GM04503 (cell line): ENCODE measurements around the gene SHC3.
A peak's percentile ranks its signal among the peaks of the same experiment; 100 is the strongest.

Experiments used
- DNase-seq: peaks from one replicate; pipeline ENCODE4 v3.0.0-alpha.2; 2012; ENCODE audit warnings: low read depth

The SHC3 gene

DNA sequence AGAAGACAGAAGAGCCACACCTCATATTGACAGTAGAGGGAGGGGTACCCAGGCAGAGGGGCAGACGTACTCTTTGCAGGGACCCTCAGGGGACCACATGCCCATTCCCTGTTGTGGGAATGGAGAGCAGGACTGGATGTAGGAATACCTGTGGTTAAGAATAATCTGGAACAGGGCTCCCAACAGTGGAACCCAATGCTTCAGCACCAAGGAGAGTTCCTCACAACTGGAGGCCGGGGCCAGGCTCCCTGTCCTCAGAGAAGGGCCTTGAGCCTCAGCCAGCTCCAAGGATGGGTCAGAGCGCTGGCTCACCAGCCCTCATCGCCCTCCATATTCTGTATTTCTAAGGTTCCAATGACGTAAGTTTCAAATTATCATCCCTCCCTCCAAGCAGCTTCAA, 7.4 kb upstream of the SHC3 start:
- no peak for DNase-seq

DNA sequence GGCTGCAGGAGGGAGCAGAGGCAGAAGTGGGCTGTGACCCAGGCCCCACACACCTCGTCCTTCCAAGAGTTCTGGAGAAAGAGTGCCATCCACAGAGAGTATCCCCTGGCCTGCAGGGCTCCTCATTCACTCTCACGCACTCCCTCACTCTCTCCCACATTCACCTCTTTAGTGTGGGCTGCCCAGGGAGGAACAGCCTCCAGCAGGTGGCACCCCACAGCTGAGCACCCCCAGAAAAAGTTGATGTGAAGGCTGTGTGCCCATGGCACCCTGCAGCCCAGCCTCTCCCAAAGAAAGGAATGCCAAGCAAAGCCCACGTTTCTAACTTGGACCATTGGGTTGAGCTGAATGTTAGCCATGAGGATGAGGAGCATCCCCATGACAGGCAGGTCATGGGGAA, 4.5 kb upstream of the SHC3 start:
- no peak for DNase-seq

DNA sequence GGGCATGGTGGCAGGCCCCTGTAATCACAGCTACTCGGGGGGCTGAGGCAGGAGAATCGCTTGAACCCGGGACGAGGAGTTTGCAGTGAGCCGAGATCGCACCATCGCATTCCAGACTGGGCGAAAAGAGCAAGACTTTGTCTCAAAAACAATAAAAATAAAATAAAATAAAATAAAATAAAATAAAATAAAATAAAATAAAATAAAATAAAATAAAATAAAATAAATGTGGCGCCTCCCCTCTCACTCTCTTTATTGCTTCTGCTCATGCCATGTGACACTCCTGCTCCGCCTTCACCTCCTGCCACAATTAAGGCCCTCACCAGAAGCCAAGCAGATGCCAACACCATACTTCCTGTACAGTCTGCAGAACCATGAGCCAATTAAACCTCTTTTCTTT, 3.8 kb upstream of the SHC3 start:
- DNase-seq = no peak

DNA sequence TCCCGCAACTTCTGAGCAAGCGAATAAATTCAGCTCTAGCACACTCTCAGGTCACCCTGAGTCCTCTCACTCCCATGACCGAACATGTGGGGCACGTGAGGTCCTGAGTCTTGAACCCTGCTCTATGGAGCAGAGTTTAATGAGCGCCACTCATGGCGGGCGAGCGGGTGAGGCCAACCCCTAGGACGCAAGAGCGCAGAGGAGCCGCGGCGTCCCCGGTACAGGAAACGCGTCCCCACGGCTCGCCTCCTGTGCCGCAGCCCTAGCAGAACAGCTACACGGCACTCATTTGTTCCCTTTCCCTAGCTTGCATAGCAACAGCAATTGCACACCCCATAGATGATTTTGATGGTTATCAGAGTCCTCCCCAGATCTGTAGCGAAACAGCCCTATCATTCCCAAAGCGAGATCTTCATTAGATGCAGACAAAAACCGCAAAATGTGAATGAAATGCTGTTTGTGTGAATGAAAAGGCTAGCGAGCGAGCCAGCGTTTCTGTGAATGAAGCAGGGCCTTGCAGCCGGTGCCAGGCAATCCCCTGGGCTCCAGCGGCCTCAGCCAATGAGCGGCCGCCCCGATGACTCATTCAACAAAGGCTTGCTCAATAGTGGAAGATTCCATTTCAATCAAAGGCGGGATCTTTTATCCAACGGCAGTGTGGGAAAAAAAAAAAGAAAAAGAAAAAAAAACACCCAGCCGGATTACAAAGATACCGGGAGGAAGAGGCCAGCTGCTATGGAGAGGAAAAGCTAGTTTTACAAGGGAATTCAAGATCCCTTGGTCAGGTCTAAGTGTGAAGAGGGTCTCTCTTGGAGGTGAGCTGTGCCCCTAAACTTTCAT, 1.5 kb upstream of the SHC3 start:
- peak; percentile 83 for DNase-seq

DNA sequence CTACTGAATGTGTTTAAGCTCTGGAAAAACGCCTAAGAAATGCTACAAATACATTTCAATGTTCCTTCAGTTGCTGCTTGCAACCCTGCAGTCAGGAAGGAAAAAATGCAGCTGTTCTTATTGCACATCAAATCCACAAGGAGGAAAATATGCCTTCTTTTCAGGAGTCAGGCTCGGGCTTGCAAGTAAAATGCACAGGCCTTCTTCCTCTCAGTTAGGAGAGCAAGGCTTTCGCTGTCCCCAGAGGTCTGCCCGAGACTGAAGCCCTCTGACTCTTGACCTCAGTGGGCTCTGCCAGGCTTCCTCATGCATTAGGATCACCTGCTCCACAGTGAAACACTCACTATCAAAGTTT, 899 bp upstream of the SHC3 start:
- no peak for DNase-seq

DNA sequence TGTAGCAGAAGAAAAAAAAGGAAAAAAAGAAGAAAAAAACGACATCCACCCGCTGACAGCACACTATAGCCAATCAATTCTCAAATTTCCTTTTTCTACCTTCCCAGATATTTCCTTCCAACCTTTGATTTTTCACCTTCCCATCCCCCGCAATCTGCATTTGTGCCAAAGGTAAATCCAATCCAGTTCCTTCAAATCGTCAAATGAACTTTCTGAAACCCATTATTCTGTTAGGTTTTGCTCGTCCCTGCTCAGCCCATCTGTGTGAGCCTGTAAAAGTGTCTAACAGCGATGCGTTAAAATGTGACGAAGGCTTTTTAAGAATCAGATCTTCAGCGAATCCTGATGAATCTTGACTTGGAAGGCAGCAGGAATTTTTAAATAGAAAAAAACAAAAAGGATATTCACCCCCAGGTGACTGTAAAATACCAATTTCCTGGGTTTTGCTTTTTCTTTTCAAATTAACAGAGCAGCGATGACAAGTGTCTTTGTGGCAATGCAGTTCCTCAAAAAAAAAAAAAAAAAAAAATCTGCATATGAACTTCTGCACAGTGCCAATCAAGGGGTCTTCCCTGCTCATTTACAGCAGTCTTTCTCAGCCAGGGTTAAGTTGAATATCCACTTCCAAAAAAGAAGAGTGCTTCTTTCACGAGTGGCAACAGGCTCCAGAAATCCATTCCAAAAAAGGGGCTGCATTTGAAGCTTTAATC, 367 bp upstream of the SHC3 start:
- DNase-seq = no peak

DNA sequence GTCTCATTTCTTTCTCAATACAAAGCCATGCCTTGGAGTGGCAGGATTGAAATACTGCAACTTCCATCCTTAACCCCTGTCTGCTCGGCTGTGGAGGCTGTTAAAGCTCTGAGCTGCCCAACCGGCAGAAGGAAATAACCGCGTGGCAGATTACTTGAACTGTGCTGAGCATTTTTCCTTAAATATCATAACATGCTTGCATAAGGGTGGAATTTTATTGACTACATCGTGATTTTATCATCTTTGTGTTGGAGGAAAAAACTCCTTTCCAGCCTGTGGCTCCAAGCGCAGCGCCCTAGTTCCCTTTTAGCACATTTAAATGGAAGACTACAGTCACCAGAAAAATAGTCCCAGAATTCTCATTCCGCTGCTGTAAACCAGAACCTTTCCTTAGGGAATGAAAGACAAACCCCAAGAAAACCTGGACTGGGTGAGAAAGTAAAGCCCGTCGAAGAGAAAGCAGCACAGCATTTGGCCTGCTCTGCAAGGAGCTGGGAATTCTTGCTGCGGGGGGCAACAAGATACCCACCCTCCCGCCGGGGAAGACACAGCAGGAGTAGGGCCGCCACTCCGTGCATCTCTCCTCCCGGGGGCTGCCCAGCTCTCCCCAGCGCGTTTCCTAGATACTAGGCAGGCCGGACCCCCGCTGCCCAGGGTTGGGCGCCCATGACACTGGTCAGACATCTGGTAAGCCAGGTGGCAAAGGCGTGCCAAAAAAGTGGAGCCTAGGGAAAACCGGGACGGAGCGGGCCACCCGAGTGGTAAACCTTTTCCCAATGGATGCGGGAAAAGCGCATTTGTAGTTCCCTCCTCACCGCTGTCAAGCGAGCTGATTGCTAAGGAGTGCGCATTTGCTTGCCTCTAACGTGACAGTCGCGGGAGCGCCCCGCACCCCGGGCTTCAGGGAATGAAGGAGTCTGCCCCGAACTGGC, 1.3 kb downstream of the SHC3 start:
- no peak for DNase-seq

DNA sequence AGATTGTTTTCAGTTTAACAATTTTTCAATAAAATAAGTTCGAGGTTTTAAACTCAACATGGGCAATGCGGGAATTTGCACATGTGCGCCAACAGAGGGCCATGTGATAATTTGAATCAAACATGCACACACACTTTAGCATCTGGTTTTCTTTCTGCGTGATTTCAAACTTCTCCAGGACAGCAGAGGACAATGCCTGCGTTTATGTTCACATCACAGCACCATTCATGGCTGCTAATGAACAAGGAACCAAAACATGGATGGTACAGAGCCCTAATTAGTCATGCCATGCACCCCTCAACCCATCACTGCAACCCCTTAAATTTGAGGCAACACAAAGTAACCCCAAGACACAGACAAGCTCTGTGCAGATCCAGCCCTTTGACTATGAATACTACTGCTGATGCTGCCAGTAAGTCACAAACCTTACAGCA, 2.8 kb downstream of the SHC3 start:
- DNase-seq = no peak

DNA sequence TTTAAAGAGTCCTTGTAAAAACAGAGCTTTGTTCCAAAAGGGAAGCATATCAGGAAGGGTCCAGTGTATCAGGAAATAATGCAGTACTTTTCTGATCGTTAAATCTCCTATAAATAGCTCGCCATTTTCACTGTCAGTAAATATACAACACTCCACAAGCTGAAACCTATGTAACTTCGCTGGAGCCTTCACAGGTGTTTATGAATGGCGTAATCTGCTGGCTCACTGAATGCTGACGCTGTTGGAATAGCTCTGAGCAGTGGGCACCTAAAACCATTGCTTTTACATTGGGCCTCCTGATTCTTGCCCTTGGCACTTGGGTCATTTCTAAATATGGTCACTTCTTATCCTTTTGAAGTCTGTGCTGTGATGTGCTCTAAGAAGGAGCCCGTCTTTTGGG, 4.3 kb downstream of the SHC3 start:
- no peak for DNase-seq

DNA sequence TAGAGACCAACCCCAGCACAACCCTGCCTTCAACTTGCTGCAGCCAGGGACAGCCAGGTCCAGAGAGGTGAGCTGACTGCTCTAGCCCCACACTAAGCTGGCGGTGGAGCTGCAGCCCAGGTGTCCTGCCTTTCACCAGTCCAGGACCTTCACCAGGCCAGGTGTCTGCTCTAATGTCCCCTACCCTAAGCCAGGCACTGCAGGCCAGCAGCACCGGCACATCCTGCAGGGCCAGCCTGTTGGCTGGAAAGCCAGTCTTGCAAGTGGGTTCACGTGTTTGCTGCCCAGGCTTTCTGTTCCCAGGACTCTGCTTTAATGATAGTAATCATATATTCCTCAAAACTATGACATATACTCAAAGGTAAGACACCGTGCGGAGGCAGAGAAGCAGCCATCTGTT, 5.5 kb downstream of the SHC3 start:
- DNase-seq = no peak

DNA sequence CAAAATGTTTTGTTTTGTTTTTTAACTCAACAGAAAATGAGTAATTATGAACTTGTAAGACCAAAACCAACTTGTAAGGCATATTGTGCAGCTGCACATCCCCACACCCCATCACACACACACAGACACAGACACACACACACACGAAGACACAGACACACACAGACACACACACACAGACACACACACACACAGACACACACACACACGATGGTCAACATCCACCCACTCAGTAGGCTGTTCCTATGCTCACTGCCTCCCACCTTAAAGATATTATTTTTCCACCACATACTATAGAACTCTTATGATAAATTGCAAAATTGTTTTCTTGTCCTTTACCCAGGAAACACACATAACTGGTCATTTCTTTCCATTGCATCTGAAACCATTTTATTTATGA, 6.2 kb downstream of the SHC3 start:
- no peak for DNase-seq

DNA sequence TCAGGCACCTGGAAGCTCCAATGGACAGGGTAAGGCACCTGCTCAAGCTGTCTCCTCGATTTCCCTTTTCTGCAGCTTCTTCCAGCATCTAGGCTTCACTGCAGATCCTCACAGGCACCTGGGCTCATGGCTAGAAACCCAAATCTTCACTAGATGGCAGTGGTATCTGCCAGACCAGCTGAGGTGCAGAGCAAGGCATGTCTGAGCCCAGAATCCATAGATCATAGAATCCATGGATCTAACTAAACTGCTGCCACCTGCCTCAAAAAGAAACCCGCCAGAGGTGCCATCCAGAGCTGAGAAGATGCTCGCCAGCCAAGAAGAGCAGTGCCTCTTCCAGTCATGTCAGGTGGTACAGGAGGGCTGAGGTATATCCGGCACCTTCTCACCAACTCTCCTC, 6.9 kb downstream of the SHC3 start:
- DNase-seq = no peak

DNA sequence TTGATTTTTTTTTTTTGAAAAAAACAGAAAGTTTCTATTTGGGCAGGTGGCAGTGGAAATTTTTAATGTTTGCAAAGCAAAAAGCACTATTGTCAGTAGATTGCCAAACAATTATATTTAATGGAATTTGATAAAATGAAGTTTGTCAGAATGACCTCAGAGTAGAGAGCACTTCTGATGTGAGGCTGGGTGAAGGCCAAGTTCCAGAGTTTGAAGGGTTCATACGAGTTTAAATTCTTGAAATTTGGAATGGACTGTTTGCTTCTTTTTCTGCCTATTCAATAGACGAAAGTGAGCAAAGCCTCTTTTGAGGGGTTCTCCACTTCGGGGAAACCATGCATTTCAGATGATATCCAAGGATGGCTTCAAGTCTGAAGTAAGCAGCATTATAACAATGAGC, 7.4 kb downstream of the SHC3 start:
- no peak for DNase-seq

DNA sequence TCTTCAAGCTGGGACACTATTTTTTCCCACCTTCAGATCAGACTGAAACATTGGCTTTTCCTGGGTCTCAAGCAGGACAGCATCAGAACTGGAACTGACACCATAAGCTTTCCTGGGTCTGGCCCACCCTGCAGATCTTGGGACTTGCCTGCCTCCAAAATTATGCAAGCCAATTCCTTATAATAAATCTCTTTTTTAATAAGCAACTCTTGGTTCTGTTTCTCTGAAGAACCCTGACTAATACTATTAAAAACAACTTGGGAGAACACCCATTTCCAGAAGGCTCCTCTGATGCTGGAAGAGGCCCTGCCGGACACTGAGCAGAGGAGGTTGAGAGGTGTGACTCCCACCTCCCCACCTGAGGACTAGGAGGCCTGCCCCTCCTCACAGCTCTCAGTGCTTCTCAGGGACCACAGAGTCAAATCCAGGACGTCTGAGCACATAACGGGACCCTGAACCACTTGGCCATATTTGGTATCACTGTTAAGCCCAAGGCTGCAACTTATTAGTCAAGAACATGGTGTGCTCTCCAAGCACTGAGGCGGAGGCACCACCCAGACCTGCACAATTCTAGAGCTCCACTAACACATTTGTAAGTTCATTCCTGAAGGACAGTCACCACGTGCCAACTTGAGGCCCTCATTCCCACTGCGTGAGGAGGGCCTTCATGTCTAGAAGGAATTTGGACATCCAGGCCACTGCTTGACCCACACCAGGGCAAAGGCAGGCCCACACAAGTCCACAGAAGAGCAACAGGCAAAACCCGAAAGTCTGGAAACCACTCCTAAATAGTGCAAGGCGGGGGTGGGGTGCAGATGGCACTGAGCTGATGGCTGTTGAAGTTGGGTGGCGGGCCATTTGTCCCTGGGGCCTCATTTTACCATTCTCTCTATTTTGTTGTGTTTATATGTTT, 9.5 kb downstream of the SHC3 start:
- DNase-seq = no peak

DNA sequence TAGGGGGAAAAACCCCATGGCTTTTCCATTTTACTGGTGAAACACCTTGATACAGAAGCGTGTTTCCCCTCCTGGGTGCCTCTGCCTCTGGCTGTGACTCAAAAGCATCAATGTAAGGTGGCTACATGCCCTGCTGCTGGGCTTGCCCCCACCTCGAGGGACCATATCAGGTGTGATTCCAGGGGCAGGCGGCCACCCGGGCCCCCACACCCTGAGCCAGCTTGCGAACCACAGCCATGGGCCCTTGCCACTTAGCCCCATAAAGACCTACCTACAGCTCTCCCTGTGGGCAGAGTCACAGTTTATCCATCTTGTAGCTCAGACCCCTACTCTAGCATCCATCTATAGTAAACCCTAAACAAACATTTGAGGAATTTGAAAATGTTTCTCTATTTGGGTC, 10.8 kb downstream of the SHC3 start:
- no peak for DNase-seq

DNA sequence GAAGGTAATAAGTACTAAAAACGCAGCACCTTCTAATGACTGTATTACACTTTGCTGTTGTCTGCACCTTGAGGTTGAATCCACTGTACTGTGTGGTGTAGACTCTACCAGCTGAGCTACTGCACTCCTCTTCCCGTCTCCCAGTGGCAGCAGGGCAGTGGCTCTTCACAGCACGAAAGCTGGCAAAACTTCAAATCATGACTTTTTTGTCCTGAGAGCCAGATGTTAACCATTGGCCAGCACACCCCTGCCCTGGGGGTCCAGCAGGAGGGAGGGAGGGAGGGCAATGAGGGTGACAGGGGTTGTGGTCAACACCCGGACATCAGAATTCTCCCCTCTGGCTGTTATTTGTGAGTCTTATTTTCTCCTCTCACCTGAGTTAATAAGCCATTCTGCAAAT, 11.8 kb downstream of the SHC3 start:
- no peak for DNase-seq

DNA sequence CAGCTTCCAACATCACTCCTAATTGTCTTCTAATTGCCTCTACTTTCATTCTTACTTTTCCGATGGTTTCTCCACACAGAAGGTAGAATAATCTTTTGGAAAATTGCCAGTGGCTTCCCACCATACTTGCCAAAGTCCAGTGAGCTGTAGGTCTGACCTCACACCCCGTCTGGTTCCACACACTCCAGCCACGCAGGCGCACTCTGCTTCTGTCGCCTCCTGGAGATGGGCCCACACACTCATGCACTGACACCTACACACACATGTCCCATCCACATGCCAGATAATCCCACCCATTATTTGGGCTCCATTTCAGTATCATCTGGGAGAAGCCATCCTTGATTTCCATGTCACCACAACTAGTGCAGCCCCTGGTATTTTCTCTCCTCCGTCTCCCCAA, 12.7 kb downstream of the SHC3 start:
- DNase-seq = no peak

DNA sequence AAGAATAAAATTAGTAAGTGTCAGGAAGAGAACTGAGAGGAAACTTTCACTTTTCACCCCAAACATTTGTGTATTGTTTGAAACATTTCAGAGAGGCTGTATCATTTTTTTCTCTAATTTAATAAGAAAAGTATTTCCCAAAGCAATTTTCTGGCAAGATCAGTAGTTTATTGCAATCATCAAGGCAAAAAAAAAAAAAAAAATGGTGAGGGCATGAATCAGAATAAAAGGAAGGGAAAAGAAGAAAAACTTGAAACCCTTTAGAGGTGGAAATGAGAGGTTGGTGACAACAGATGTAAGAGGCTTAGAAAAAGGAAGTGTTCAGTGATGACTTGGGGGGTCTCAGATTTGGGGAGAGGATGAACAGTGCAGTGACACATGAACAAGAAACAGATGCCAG, 13.3 kb downstream of the SHC3 start:
- DNase-seq = no peak

DNA sequence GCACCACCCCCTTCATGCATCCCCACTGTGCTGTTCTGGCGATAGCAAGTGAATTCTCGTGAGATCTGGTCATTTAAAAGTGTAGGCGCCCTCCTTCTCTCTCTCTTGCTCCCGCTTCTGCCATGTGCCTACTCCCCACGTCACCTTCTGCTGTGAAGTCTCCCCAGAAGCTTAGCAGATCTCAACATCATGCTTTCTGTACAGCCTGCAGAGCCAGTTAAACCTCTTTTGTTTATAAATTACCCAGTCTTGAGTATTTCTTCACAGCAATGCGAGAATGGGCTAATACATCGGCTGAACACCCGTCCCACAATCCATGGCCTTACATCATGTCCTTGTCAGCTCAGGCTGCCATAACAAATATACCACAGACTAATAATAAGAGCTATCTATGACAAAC, 17.4 kb downstream of the SHC3 start:
- DNase-seq = no peak

DNA sequence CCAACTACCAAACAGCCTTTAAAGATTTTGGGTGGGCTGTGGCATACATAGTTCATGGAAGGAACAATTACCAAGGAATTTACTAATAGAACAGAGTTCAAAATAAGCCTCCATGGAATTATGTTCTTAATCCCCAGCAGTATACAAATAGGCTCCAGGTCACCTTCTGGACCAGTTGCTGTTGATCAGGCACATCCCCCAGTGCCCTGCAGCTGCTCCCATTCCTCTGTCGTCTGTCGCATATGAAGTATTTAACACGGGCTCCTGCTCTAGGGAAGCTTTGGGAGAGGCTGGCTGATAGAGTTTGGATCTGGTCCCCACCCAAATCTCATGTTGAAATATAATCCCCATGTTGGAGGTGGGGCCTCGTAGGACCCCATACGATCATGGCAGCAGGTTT, 17.8 kb downstream of the SHC3 start:
- DNase-seq = no peak

DNA sequence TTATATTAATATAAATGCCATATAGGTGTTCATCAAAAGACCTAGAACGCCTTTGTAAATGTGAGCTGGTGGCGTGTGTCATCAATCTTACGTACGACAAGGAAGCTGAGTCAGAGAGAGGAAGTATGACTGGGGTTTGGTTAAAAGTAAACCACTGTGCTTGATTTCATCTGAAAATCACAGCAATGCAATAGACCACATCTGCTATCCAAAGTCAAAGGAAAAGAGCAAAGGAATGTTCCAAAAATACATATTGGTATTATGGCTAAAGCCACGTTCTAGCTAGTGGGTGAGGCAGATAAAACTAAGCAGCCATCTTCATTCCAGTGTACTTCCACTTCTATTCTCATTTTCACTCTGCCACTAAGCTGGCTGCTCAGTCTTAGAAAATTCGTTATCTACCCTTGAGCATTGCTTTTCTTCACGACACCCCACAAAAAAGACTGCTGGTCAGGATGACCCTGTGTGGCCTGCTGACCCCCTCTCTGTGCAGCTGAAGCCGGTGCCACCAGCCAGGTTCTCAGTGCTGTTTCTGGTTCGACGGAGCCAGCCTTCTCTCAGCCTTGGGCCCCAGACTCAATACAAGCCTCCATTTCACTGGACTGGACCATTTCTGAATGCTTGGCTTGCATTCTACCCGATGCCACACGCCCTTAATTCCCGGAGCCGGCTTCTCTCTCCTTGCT, 23.8 kb downstream of the SHC3 start:
- peak; percentile 72 for DNase-seq
